Measurements from ENCODE around the gene KIF3A. TPM values are rescaled to one million over a fixed set of nuclear protein-coding genes. Genes with fewer than 3 reads are reported as not detected.
A peak's percentile ranks its signal among the peaks of the same experiment; 100 is the strongest.

The KIF3A gene
- total RNA-seq, 1 experiment from 2014 or later: 13.2 TPM

DNA sequence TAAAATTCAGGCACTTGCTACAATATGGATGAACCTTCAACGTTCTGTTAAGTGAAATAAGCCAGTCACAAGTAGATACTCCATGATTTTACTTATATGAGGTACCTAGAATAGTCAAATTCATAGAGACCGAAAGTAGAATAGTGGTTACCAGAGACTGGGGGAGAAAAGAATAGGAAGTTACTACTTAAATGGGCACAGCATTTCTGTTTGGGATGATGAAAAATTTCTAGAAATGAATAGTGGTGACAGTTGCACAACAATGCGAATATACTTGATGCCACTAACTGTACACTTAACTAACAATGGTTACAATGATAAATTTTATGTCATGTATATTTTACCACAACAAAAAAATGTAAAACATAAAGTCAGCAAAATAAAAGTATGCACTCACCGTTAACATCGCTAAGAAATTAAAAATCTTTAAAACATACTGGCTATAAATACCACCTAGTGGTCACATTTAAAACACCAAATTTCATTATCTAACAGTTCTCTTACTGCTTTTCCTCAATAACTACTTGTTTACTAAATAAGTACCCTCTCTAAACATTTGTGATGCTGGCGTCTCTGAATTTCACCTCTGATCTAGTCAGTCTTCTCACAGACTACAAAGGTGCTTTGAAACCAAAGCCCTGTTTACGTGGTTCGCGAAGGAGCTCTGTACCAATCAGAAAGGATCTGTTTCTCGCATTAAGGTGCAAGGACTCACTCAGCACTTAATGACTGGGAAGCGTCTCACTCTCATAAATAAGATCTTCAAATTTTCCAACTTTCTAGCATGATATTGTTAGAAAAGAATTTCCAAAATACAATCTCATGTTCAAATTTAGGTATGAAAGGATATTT lies 22.7 kb downstream of the KIF3A start:
- H3K27ac Mint-ChIP-seq: no peak overlapping the region
- no peaks in the 10 kb centered on the region for H3K27me3 Mint-ChIP-seq (ENCODE audit: low read depth)
- H3K56ac ChIP-seq (ENCODE audit: insufficient read length, low read depth, low read length): no peak overlapping the region
- H4K8ac ChIP-seq (replicated peaks; ENCODE audit: insufficient read length, low read depth, low read length): no peak overlapping the region
- H2BK5ac ChIP-seq (ENCODE audit: insufficient read length, low read length): no peak overlapping the region
- H3K27me3 ChIP-seq (ENCODE audit: insufficient read depth, low read length): no peaks in the 10 kb centered on the region
- H3K36me3 Mint-ChIP-seq (ENCODE audit: insufficient read depth in 1 of 3, low read depth in 3 of 3): no peaks in the 10 kb centered on the region; a peak in 1 of 7 replicates
- H4K5ac ChIP-seq (ENCODE audit: insufficient read length, low read depth, low read length): no peak overlapping the region
- H3K9ac ChIP-seq (ENCODE audit: extremely low read depth, insufficient read length, low read length): no peak overlapping the region
- H3T11ph ChIP-seq (ENCODE audit: low read length): no peak overlapping the region
- H2BK12ac ChIP-seq (ENCODE audit: insufficient read length, low read depth, low read length): no peak overlapping the region
- no peak overlapping the region for H3K14ac ChIP-seq (ENCODE audit: insufficient read depth, low read length)
- TF ChIP-seq, protein P1, sequence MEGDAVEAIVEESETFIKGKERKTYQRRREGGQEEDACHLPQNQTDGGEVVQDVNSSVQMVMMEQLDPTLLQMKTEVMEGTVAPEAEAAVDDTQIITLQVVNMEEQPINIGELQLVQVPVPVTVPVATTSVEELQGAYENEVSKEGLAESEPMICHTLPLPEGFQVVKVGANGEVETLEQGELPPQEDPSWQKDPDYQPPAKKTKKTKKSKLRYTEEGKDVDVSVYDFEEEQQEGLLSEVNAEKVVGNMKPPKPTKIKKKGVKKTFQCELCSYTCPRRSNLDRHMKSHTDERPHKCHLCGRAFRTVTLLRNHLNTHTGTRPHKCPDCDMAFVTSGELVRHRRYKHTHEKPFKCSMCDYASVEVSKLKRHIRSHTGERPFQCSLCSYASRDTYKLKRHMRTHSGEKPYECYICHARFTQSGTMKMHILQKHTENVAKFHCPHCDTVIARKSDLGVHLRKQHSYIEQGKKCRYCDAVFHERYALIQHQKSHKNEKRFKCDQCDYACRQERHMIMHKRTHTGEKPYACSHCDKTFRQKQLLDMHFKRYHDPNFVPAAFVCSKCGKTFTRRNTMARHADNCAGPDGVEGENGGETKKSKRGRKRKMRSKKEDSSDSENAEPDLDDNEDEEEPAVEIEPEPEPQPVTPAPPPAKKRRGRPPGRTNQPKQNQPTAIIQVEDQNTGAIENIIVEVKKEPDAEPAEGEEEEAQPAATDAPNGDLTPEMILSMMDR (conservative IDR thresholded peaks at IDR 0.05): peak; percentile 62
- H3K9me3 Mint-ChIP-seq: no peaks in the 10 kb centered on the region
- no peak overlapping the region for H4K91ac ChIP-seq (ENCODE audit: insufficient read length, low read depth, low read length)
- H2BK120ac ChIP-seq (ENCODE audit: low read depth, low read length, poor library complexity, severe bottlenecking): no peak overlapping the region
- H3K27ac ChIP-seq (ENCODE audit: insufficient read length, low read depth, low read length): no peak overlapping the region
- WGBS (ENCODE audit: extremely low coverage, insufficient read length, low lambda C conversion rate): no CpG with 5 or more reads among the region's 11 CpGs
- H3K18ac ChIP-seq (ENCODE audit: insufficient read length, low read depth, low read length): no peak overlapping the region
- no peak overlapping the region for H3K4me3 Mint-ChIP-seq
- DNase-seq: no peak
- H3K79me2 ChIP-seq (ENCODE audit: insufficient read depth, low read length): no peaks in the 10 kb centered on the region
- no peak overlapping the region for H2AK5ac ChIP-seq (ENCODE audit: insufficient read length, low read length)
- no peaks in the 10 kb centered on the region for H3K23me2 ChIP-seq (ENCODE audit: insufficient read length, low read depth, low read length, poor library complexity, severe bottlenecking)
- no peak overlapping the region for H2BK20ac ChIP-seq (ENCODE audit: low read depth, low read length, poor library complexity, severe bottlenecking)
- no peak overlapping the region for H3K23ac ChIP-seq (ENCODE audit: insufficient read length, low read depth, low read length)
- H2BK15ac ChIP-seq (ENCODE audit: low read depth, low read length): no peak overlapping the region
- no peaks in the 10 kb centered on the region for H3K4me1 ChIP-seq (ENCODE audit: insufficient read depth, low read length)
- no peaks in the 10 kb centered on the region for H4K20me1 ChIP-seq (ENCODE audit: control insufficient read depth, insufficient read depth, insufficient read length)
- no peaks in the 10 kb centered on the region for H3K79me1 ChIP-seq (ENCODE audit: insufficient read depth, low read depth, low read length, poor library complexity, severe bottlenecking)
- H2AFZ ChIP-seq (ENCODE audit: low read length): no peak overlapping the region
- H3K4me2 ChIP-seq (ENCODE audit: insufficient read depth, insufficient read length, low read length): no peak overlapping the region
- no peak overlapping the region for H3K4ac ChIP-seq (ENCODE audit: low read depth, low read length)
- no peaks in the 10 kb centered on the region for H3K4me1 Mint-ChIP-seq
- H3K9me3 ChIP-seq (ENCODE audit: control insufficient read depth, low read depth, low read length): no peaks in the 10 kb centered on the region
